NCI-H345 treated with DMSO at 0.1 percent for 48 hours (cell line): Measurements from ENCODE around the gene SOX12.

ENCODE experiments used
- DNase-seq: peaks from one replicate; lab custom pipeline; 2025; ENCODE audit not compliant: unreplicated experiment; lab: John Stamatoyannopoulos, UW

The SOX12 gene

GRCh38 chr20:325045-325888, at the start of gene SOX12:
Gene SOX12, plus strand, starts transcription at chr20:325552. Its CDS starts 373 bp downstream, at chr20:325925.
- DNase-seq: peak; percentile 91

DNA sequence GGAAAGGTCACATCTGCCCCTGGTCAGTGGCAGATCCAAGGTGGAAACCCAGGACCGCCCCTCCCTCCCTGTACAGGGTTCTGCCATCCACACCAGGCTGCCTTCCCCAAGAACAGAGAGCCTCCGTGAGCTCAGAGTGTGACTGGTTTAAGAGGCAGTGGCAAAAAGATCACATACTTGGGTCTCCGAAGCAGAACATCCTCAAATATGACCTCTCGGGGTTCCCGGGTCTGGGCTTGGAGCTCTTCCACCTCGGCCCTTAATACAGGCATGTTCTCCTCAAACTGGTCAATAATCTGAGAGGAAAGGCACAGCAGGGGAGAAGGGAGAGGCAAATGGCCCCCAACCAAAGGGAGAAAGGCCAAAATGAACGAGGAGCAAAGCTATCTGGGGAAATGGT, 49.6 kb upstream of the SOX12 start:
- no peak for DNase-seq

DNA sequence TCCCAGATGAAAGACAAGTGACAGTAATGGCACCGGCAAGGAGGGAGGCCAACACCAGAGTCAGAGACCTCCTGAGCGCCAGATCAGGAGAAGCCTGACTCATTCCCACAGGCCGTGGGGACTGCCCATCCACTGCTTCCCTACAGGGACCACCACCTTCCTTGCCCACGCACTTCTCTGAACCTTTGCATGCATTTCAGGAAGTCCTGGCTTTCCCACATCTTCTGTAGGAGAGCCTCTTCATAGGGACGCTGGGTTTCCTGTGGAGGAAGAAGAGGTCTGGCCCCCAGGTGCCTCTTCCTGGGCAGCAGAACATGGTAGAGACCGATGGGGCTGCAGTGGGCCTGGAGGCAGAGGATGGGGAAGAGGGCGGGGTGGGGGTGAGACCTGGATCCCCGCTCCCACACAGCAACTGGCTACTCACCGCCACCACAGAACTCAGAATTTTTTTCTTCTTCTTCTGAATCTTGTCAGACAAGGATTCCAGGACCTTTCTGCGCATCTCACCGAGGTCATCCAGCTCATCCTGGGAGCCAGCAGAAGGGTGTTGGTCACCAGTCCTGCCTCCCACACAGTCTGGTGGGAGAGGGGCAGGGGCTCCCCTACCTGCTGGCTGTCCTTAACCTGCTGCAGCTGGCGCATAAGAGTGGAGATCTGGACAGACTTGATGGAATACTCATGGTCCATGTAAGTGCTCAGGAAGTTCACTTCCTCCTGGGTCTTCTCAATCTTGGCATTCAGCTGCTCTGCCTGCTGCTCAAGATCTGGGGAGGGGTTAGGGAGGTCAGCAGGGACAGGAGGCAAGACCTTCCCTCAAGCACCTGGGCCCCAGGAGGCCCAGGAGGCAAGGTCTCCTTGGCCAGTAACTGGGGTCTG, 48.5 kb upstream of the SOX12 start:
- no peak for DNase-seq

GRCh38 chr20:277496-277781, 47.9 kb upstream of the SOX12 start:
- no peak for DNase-seq

DNA sequence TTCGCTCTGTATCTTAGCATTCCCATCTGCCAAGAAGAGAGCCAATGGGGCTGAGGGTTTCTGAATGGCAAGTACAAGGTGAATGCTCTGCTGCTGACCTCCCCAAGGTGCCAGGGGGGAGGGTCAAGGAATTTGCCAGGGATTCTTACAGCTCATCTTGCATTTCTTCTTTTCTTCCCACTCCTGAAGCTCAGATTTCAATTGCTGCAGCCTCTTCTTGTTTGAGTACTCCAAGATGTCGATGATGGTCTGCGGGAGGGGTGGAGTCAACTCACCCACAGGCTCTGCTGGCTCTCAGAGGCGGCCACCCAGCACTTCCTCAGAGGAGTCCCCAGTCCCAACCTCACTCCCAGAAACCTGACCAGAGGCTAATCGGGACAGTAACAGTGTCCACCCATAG, 47.2 kb upstream of the SOX12 start:
- no peak for DNase-seq

DNA sequence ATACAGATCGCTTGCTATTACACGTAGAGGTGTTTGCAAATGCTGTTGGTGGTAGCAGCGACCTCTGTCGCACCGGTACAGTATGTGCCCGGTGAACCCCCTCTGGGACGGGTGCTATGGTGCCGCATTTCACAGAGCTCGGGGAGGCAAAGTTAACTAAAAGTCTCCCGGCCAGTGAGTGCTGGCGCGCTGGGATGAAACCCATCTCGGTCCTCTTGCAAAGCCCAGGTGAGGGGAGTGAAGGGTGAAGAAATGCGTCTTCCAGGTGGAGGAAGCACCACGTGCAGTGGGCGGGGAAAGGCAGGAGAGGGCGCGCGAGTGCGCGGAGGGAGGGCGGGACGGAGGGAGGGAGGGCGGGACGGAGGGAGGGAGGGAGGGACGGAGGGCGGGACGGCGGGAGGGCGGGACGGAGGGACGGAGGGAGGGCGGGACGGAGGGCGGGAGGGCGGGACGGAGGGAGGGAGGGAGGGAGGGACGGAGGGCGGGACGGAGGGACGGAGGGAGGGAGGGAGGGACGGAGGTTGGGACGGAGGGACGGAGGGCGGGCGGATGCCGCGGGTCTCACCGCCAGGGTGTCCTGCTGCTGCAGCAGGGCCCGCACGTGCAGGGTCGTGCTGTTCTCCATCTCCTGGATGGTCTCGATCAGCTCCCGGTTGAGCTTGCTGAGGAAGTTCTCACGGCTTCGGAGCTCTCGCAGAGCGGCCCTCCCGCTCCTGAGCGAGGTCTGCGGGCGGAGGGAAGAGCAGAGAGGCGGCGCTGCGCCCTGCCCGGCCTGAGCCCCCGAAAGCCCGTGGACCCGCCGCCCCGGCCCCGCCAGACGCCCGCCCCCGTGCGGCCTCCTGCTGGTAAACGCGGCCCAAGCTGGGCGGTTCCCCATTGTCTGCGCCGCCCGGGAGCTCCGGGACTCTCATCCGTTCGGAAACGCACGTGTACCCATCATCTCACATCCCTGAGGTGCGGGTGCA, 46.5 kb upstream of the SOX12 start:
- DNase-seq: no peak

DNA sequence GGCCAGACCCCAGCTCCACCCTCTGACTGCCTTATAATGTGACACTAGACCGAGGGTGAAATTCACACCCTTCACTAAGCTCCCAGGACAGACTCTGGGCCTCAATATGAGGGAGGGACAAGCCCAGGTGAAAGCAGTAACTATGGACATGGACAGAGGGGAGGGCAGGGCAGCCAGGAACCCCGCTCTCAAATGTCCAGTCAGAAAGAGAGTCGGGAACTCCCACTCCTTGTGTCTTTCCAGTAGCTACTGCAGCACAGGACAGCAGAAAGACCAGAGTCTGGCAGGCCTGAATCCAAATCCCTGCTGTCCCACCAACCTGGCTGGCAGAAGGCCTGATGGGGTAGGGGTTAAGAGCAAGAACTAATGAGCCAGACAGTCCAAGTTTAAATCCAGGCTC, 41.2 kb upstream of the SOX12 start:
- no peak for DNase-seq

DNA sequence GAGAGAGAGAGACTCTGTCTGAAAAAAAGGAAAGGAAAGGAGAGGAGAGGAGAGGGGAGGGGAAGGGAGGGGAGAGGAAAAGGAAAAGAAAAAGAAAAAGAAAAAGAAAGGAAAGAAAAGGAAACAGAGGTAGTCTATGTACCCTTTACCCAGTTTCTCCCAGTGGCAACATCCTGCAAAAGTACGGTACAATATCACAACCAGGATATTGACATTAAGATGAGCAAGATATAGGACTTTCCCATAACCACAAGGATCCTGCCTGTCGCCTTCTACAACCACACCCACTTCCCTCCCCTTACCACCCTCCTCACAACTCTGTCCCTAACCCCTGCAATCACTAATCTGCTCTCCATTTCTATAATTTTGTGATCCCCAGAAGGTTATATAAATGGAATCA, 38.8 kb upstream of the SOX12 start:
- DNase-seq: no peak

DNA sequence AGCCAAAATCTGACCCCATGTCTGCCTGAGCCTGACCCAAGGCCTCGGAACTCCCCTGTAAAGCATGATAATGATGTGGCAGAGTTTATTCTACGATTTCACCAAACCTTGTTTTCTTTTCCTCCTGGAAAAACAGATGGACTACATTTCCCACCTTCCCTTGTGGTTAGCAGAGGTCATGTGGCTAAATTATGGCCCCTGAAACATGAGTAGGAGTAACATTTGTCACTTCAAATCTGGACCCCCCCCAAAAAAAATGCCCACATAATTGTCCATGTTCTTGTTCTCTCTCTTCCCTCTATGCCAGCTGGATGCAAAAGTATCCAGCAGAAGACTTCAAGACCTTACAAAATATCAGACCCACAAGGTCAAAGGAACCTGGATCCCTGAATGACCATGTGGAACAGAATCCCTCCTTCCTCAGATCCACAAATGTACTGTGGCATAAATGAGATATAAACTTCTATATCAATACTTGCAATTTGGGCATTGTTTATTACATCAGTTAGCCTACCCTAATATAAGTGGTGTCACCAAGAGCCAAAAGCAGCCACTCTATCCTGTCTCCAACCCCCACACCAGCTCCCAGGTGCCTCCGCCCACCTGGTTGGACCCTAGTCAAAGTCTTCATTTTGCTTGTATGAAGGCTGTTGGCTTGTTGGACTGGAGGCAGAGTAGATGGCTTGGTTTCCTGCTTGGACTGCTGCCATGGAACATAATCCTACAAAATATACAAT, 36.2 kb upstream of the SOX12 start:
- DNase-seq: no peak

DNA sequence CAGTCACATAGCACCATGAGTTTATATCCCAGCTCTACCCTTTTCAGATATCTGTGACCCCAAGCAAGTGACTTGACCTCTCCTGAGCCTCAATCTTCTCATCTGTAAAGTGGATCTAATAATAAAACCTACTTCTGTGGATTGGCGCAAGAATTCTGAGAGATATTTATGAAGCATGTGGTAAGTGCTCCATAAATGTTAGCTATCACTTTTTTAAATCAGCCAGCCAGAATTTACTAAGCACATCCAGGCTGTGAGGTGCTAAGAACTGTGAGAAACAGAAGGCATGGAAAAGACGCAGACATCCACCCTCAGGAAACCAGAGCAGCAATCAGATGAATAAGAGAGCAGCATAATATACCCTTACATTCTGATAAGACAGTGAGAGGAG, 35.7 kb upstream of the SOX12 start:
- DNase-seq: no peak

DNA sequence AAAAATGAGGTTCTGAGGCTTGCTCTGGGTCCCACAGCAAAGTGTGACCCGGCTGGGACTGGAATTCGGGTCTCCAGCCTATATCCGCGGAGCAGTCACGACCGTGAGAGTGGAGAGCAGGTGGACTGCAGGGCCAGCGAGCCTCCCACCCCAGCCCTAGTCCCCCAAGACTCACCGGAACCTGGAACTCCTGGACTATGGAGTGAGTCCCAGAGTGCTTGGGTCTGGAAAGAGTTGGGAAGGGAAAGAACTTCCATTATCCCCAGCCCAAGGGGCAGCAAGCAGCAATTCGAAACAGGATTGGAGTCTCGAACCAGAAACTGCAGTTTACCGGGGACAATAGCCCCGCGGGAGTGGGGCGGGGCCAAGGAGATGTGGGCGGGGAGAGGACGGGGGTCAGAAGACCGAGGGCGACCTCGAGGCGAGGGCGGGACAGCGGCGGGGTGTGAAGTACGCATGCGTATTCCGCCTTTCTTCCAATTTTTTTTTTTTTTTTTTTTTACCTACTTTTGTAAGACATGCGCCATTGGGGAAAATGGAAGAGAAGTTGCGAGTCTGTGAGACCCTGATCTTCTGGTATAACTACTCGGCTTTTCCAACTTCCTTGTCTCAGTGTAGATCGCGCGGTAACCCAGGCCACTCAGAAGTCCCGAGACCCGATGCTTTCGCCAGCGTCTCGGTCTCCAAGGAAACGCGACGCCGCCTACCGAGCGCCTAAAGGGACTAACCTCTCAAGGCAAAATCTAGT, 35.1 kb upstream of the SOX12 start, which contains the start of gene C20orf96:
C20orf96 (minus strand) TSS at position 667 of the 748 bp plus-strand sequence; CDS start at position 527, 140 bp downstream.
- DNase-seq: peak; percentile 69

DNA sequence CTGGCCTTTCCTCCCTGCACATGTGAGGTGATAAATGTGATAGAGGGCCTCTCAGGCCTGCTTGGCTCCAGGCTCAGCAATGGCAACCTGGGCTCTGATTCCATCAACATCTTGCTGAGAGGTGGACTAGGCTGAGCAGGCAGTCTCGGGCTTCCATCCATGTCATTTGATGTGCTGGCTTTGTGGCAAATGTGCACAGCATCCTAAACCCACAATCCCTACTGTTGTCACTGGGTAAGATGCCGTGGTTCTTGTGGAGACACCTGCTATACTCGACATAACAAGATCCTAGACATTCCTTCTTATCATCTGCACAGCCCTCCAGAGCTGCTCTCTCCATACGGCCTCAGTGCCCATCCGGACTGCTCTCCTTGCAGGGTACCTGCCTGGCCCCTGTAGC, 30.8 kb upstream of the SOX12 start:
- no peak for DNase-seq

DNA sequence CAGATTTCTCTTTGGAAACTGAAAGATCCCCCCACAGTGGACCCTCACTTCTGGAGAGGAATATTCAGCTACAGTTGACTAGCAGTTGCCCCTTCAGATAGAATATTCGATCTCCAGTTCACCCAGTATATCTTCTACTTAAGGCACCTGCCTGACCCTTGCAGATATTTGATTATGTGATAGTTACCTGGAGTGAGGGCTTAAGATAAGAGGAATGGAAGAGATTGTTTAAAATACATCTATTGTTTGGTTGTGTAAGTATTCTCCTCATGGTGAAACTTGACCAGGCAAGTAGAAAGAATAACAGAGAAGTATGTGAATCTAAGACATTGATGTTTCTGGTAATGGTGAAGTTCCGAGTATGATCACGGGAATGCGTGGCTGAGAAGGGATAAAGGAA, 29.5 kb upstream of the SOX12 start:
- DNase-seq: no peak

GRCh38 chr20:297098-297924, 28.0 kb upstream of the SOX12 start, which contains the start of gene ZCCHC3:
Gene ZCCHC3, plus strand, starts transcription at chr20:297570. Its CDS starts 17 bp downstream, at chr20:297587.
- DNase-seq: peak; percentile 83

DNA sequence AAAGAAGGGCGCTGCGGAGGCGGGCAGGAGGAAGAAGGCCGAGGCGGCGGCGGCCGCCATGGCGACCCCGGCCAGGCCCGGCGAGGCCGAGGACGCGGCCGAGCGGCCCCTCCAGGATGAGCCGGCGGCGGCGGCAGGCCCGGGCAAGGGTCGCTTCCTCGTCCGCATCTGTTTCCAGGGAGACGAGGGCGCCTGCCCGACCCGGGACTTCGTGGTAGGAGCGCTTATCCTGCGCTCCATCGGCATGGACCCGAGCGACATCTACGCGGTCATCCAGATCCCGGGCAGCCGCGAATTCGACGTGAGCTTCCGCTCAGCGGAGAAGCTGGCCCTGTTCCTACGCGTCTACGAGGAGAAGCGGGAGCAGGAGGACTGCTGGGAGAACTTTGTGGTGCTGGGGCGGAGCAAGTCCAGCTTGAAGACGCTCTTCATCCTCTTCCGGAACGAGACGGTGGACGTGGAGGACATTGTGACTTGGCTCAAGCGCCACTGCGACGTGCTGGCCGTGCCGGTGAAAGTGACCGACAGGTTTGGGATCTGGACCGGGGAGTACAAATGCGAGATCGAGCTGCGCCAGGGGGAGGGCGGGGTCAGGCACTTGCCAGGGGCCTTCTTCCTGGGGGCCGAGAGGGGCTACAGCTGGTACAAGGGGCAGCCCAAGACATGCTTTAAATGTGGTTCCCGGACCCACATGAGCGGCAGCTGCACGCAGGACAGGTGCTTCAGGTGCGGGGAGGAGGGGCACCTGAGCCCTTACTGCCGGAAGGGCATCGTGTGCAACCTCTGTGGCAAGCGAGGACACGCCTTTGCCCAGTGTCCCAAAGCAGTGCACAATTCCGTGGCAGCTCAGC, 27.2 kb upstream of the SOX12 start:
- DNase-seq: peak; percentile 68

- DNase-seq: no peak
These were observed 26.5 kb upstream of the SOX12 start for GRCh38 chr20:298776-299391.

GRCh38 chr20:300345-300990, 24.9 kb upstream of the SOX12 start:
- DNase-seq: no peak
